H9 (cell line): ENCODE data around the gene ERC2. TPM values are rescaled to one million over a fixed set of nuclear protein-coding genes. Genes with fewer than 3 reads are reported as not detected.

Experiments
- DNase-seq: peaks from one replicate; pipeline ENCODE4 v3.0.0-alpha.2; 2017
- H2AFZ ChIP-seq: one replicate; pipeline ENCODE4 v1.6.1; 2013; ENCODE audit warnings: mild to moderate bottlenecking, low read length, control low read depth, moderate library complexity
- H2AK5ac ChIP-seq: 2 replicates; pipeline ENCODE4 v1.6.1; 2013; ENCODE audit warnings: low read length, control low read depth, mixed read lengths; ENCODE audit not compliant: insufficient read length
- H2BK120ac ChIP-seq: one replicate; pipeline ENCODE4 v1.6.1; 2013; ENCODE audit warnings: low read depth, mild to moderate bottlenecking, low read length, control low read depth, inconsistent platforms; ENCODE audit not compliant: poor library complexity, severe bottlenecking
- H2BK12ac ChIP-seq: 2 replicates; pipeline ENCODE4 v1.6.1; 2013; ENCODE audit warnings: low read length, control low read depth, mixed read lengths, low read depth; ENCODE audit not compliant: insufficient read length
- H2BK15ac ChIP-seq: 2 replicates; pipeline ENCODE4 v1.6.1; 2013; ENCODE audit warnings: low read depth, low read length, control low read depth
- H2BK20ac ChIP-seq: one replicate; pipeline ENCODE4 v1.6.1; 2013; ENCODE audit warnings: low read depth, mild to moderate bottlenecking, low read length, control low read depth, inconsistent platforms; ENCODE audit not compliant: poor library complexity, severe bottlenecking
- H2BK5ac ChIP-seq: 2 replicates; pipeline ENCODE4 v1.6.1; 2013; ENCODE audit warnings: low read length, control low read depth, mixed read lengths; ENCODE audit not compliant: insufficient read length
- H3K14ac ChIP-seq: 2 replicates; pipeline ENCODE4 v1.6.1; 2013; ENCODE audit warnings: low read length, control low read depth; ENCODE audit not compliant: insufficient read depth
- H3K18ac ChIP-seq: 2 replicates; pipeline ENCODE4 v1.6.1; 2013; ENCODE audit warnings: low read depth, mild to moderate bottlenecking, mixed read lengths, low read length, control low read depth; ENCODE audit not compliant: insufficient read length
- H3K23ac ChIP-seq: 2 replicates; pipeline ENCODE4 v1.6.1; 2013; ENCODE audit warnings: low read length, control low read depth, mixed read lengths, low read depth; ENCODE audit not compliant: insufficient read length
- H3K23me2 ChIP-seq: 2 replicates; pipeline ENCODE4 v1.6.1; 2013; ENCODE audit warnings: low read depth, mild to moderate bottlenecking, mixed read lengths, low read length, control low read depth; ENCODE audit not compliant: insufficient read length, poor library complexity, severe bottlenecking
- H3K27ac ChIP-seq: 2 replicates; pipeline ENCODE4 v1.5.1; 2013; ENCODE audit warnings: low read length, control low read depth, mixed read lengths, low read depth; ENCODE audit not compliant: insufficient read length
- H3K27me3 ChIP-seq: 2 replicates; pipeline ENCODE4 v1.6.1; 2013; ENCODE audit warnings: low read length, control low read depth, inconsistent platforms; ENCODE audit not compliant: insufficient read depth
- H3K4ac ChIP-seq: 2 replicates; pipeline ENCODE4 v1.6.1; 2013; ENCODE audit warnings: low read depth, mild to moderate bottlenecking, control low read depth, inconsistent platforms, low read length, moderate library complexity
- H3K4me1 ChIP-seq: 2 replicates; pipeline ENCODE4 v1.6.1; 2013; ENCODE audit warnings: low read length, control low read depth, inconsistent platforms; ENCODE audit not compliant: insufficient read depth
- H3K4me2 ChIP-seq: 2 replicates; pipeline ENCODE4 v1.6.1; 2013; ENCODE audit warnings: low read length, control low read depth, mixed read lengths; ENCODE audit not compliant: insufficient read length, insufficient read depth
- H3K56ac ChIP-seq: 2 replicates; pipeline ENCODE4 v1.6.1; 2013; ENCODE audit warnings: low read depth, mild to moderate bottlenecking, mixed read lengths, low read length, control low read depth; ENCODE audit not compliant: insufficient read length
- H3K79me1 ChIP-seq: 2 replicates; pipeline ENCODE4 v1.6.1; 2013; ENCODE audit warnings: low read depth, mild to moderate bottlenecking, moderate library complexity, low read length, control low read depth, inconsistent platforms; ENCODE audit not compliant: insufficient read depth, poor library complexity, severe bottlenecking
- H3K79me2 ChIP-seq: 2 replicates; pipeline ENCODE4 v1.6.1; 2013; ENCODE audit warnings: low read length, control low read depth, inconsistent platforms; ENCODE audit not compliant: insufficient read depth
- H3K9ac ChIP-seq: 2 replicates; pipeline ENCODE4 v1.6.1; 2013; ENCODE audit warnings: low read length, control low read depth, mixed read lengths; ENCODE audit not compliant: insufficient read length; ENCODE audit errors: extremely low read depth
- H3K9me3 ChIP-seq: one replicate; pipeline ENCODE4 v1.6.1; 2013; ENCODE audit warnings: low read depth, low read length, inconsistent platforms; ENCODE audit not compliant: control insufficient read depth
- H3T11ph ChIP-seq: one replicate; pipeline ENCODE4 v1.6.1; 2013; ENCODE audit warnings: mild to moderate bottlenecking, low read length, control low read depth, inconsistent platforms
- H4K20me1 ChIP-seq: one replicate; pipeline ENCODE4 v1.6.1; 2013; ENCODE audit not compliant: control insufficient read depth, insufficient read length, insufficient read depth
- H4K5ac ChIP-seq: 2 replicates; pipeline ENCODE4 v1.6.1; 2013; ENCODE audit warnings: low read depth, mild to moderate bottlenecking, mixed read lengths, low read length, control low read depth; ENCODE audit not compliant: insufficient read length
- H4K8ac ChIP-seq: replicated peaks from 2 replicates; pipeline ENCODE4 v1.6.1; 2013; ENCODE audit warnings: low read length, control low read depth, mixed read lengths, low read depth; ENCODE audit not compliant: insufficient read length
- H4K91ac ChIP-seq: 2 replicates; pipeline ENCODE4 v1.6.1; 2013; ENCODE audit warnings: low read depth, mild to moderate bottlenecking, moderate library complexity, mixed read lengths, low read length, control low read depth; ENCODE audit not compliant: insufficient read length
- H3K27ac Mint-ChIP-seq, 3 experiments: 2 replicates in 2 of 3; 3 replicates in 1 of 3; pipeline ENCODE4 v1.8.0; 2020 to 2021; ENCODE audit warnings: mixed read lengths in 3 of 3, mild to moderate bottlenecking in 1 of 3, moderate library complexity in 1 of 3
- H3K27me3 Mint-ChIP-seq: 2 replicates; pipeline ENCODE4 v1.8.0; 2021; ENCODE audit warnings: low read depth, mild to moderate bottlenecking, moderate library complexity, mixed read lengths
- H3K36me3 Mint-ChIP-seq, 3 experiments: 2 replicates in 2 of 3; 3 replicates in 1 of 3; pipeline ENCODE4 v1.8.0; 2020 to 2021; ENCODE audit warnings: low read depth in 3 of 3, mixed read lengths in 3 of 3; ENCODE audit not compliant: insufficient read depth in 1 of 3
- H3K4me1 Mint-ChIP-seq, 2 experiments: 2 replicates each; pipeline ENCODE4 v1.8.0; 2020; ENCODE audit warnings: mixed read lengths in 2 of 2
- H3K4me3 Mint-ChIP-seq, 2 experiments: 2 replicates in 1 of 2; 3 replicates in 1 of 2; pipeline ENCODE4 v1.8.0; 2020 to 2021; ENCODE audit warnings: mild to moderate bottlenecking in 2 of 2, mixed read lengths in 2 of 2, moderate library complexity in 1 of 2
- H3K9me3 Mint-ChIP-seq, 2 experiments: 2 replicates in 1 of 2; 3 replicates in 1 of 2; pipeline ENCODE4 v1.8.0; 2020; ENCODE audit warnings: mild to moderate bottlenecking in 2 of 2, mixed read lengths in 2 of 2, moderate library complexity in 1 of 2
- WGBS: extraction: QIAGEN DNeasy Blood & Tissue Kit; methylation state at CpG from one replicate; pipeline ENCODE4 v1.1.7; 2013; ENCODE audit warnings: missing lambda C conversion rate, low lambda C conversion rate, mixed read lengths; ENCODE audit not compliant: insufficient read length; ENCODE audit errors: extremely low coverage; 5-methylcytosine and 5-hydroxymethylcytosine counted together
- total RNA-seq: library from RNA; stranded (reverse); gene quantifications from 2 replicates; pipeline ENCODE4 v1.2.1, GENCODE V29; 2021
- TF ChIP-seq, protein P1 (sequence below): fragments of 200-600 bp; sonication (generic); conservative IDR thresholded peaks from 3 replicates; pipeline ENCODE4 v1.8.0; 2021; ENCODE audit warnings: antibody characterized with exemption, mild to moderate bottlenecking

ERC2 gene
- total RNA-seq, 1 experiment from 2014 or later = 15.4 TPM

DNA sequence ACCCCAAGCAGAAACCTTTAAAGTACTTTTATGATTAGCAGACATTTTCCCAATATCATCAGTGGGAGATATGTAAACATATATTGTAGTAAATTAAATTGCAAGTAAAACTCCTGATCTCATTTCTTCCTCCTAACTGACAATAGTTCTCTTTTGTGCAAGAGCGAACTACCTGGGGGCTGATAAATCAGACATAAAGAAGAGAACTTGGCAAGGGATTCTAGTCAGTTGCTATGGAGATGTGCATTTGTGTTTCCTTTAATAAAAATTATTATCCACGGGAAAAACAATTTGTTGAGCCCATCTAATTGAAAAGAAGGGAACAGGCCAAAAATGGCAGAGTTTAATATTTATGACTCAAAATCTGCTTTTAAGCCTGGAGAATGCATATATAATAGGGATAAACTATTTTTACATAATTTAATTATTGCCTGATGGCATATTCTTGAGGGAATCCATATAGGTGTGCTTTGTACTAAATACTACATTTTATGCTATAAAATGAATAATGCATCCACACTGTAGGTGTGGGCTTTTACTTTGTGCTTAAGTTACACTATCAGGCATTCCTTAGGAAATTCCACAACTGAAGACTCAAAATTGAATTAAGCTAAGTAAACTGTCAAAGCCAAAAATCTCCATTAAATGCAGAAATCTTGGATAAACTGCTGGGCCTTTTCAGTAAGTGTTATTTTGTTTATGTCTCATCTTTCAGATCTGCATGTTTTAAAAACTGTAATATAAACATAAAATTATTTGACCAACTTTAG, 258.1 kb downstream of the ERC2 start:
- Histone ChIP-seq H2AFZ (no peak overlapping the region), H3K23me2 (no peaks in the 10 kb centered on the region), H3K79me2 (no peaks in the 10 kb centered on the region), H3K18ac (no peak overlapping the region), H2BK15ac (no peak overlapping the region), H4K5ac (no peak overlapping the region), H3K14ac (no peak overlapping the region), H3K4me1 (peaks cover 5% of the 10 kb centered on the region; the same call in 1 of the 2 replicates), H2BK5ac (no peak overlapping the region), H3K9me3 (no peaks in the 10 kb centered on the region), H4K20me1 (no peaks in the 10 kb centered on the region), H3K4me2 (no peak overlapping the region), H2BK20ac (no peak overlapping the region), H3K9ac (no peak overlapping the region), H2AK5ac (no peak overlapping the region), H2BK12ac (no peak overlapping the region), H3K4ac (no peak overlapping the region), H2BK120ac (no peak overlapping the region), H3K27me3 (no peaks in the 10 kb centered on the region), H3K79me1 (no peaks in the 10 kb centered on the region), H3K23ac (no peak overlapping the region), H4K8ac (no peak overlapping the region), H3K56ac (no peak overlapping the region), H3K27ac (no peak overlapping the region), H4K91ac (no peak overlapping the region), H3T11ph (no peak overlapping the region)
- Mint-ChIP-seq H3K27me3 (no peaks in the 10 kb centered on the region; the same call in 1 of the 2 replicates), H3K4me1 (peaks cover 6 to 10% of the 10 kb centered on the region in 2 experiments), H3K36me3 (peaks cover 19 to 29% (median 20%) of the 10 kb centered on the region in 3 experiments), H3K27ac (no peak overlapping the region), H3K4me3 (no peak overlapping the region), H3K9me3 (peaks cover 28 to 30% of the 10 kb centered on the region in 2 experiments)
- DNase-seq = no peak
- WGBS = no CpG with 5 or more reads among the region's 2 CpGs
- TF ChIP-seq, protein P1, sequence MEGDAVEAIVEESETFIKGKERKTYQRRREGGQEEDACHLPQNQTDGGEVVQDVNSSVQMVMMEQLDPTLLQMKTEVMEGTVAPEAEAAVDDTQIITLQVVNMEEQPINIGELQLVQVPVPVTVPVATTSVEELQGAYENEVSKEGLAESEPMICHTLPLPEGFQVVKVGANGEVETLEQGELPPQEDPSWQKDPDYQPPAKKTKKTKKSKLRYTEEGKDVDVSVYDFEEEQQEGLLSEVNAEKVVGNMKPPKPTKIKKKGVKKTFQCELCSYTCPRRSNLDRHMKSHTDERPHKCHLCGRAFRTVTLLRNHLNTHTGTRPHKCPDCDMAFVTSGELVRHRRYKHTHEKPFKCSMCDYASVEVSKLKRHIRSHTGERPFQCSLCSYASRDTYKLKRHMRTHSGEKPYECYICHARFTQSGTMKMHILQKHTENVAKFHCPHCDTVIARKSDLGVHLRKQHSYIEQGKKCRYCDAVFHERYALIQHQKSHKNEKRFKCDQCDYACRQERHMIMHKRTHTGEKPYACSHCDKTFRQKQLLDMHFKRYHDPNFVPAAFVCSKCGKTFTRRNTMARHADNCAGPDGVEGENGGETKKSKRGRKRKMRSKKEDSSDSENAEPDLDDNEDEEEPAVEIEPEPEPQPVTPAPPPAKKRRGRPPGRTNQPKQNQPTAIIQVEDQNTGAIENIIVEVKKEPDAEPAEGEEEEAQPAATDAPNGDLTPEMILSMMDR = no peak
